Measurements from ENCODE around the gene KIF11.

KIF11 gene

GRCh38 chr10:92667078-92667477 lies 74.1 kb downstream of the KIF11 start:
- no peak for DNase-seq (ENCODE audit: extremely low read depth in 1 of 2, low read depth in 1 of 2)

- DNase-seq (ENCODE audit: extremely low read depth in 1 of 2, low read depth in 1 of 2) = no peak
These were observed 84.8 kb downstream of the KIF11 start for GRCh38 chr10:92677708-92678107.

- no peak for DNase-seq (ENCODE audit: extremely low read depth in 1 of 2, low read depth in 1 of 2)
These were observed 85.3 kb downstream of the KIF11 start for GRCh38 chr10:92678206-92678605.

- DNase-seq (ENCODE audit: extremely low read depth in 1 of 2, low read depth in 1 of 2) = no peak
These were observed 88.4 kb downstream of the KIF11 start for GRCh38 chr10:92681306-92681834.

- no peak for DNase-seq (ENCODE audit: extremely low read depth in 1 of 2, low read depth in 1 of 2)
These were observed 95.6 kb downstream of the KIF11 start for GRCh38 chr10:92688573-92688926.

GRCh38 chr10:92688927-92689662 lies 96.2 kb downstream of the KIF11 start:
- DNase-seq (ENCODE audit: extremely low read depth in 1 of 2, low read depth in 1 of 2) = peak in 1 of 2 donors; percentile 2

GRCh38 chr10:92689663-92690210 lies 96.8 kb downstream of the KIF11 start, which contains the start of gene HHEX:
Gene HHEX (plus strand): TSS chr10:92689955. CDS start chr10:92689987, 32 bp downstream.
- peak in 1 of 2 donors; percentile 14 for DNase-seq (ENCODE audit: extremely low read depth in 1 of 2, low read depth in 1 of 2)

- peak; percentile 26 to 45 for DNase-seq (ENCODE audit: extremely low read depth in 1 of 2, low read depth in 1 of 2)
These were observed 97.4 kb downstream of the KIF11 start for GRCh38 chr10:92690211-92690914.

GRCh38 chr10:92690915-92691590 lies 98.1 kb downstream of the KIF11 start:
- DNase-seq (ENCODE audit: extremely low read depth in 1 of 2, low read depth in 1 of 2) = no peak

- DNase-seq (ENCODE audit: extremely low read depth in 1 of 2, low read depth in 1 of 2) = no peak
These were observed 98.7 kb downstream of the KIF11 start for GRCh38 chr10:92691591-92692079.

GRCh38 chr10:92692080-92692671 lies 99.2 kb downstream of the KIF11 start:
- DNase-seq (ENCODE audit: extremely low read depth in 1 of 2, low read depth in 1 of 2) = no peak

- no peak for DNase-seq (ENCODE audit: extremely low read depth in 1 of 2, low read depth in 1 of 2)
These were observed 100.0 kb downstream of the KIF11 start for GRCh38 chr10:92692697-92693533.

GRCh38 chr10:92693534-92693893 lies 100.6 kb downstream of the KIF11 start:
- no peak for DNase-seq (ENCODE audit: extremely low read depth in 1 of 2, low read depth in 1 of 2)

- DNase-seq (ENCODE audit: extremely low read depth in 1 of 2, low read depth in 1 of 2) = no peak
These were observed 103.0 kb downstream of the KIF11 start for GRCh38 chr10:92695679-92696605.

GRCh38 chr10:92696606-92697383 lies 103.9 kb downstream of the KIF11 start:
- no peak for DNase-seq (ENCODE audit: extremely low read depth in 1 of 2, low read depth in 1 of 2)

GRCh38 chr10:92697663-92698511 lies 105.0 kb downstream of the KIF11 start:
- DNase-seq (ENCODE audit: extremely low read depth in 1 of 2, low read depth in 1 of 2) = no peak

- DNase-seq (ENCODE audit: extremely low read depth in 1 of 2, low read depth in 1 of 2) = no peak
These were observed 106.2 kb downstream of the KIF11 start for GRCh38 chr10:92699193-92699517.
